Ecto neural progenitor cell (in vitro differentiated cells): ENCODE results near the gene DENND1A.

Experiments
- DNase-seq: peaks from one replicate; pipeline ENCODE4 v3.0.0-alpha.2; 2018; ENCODE audit warnings: low spot score

DENND1A gene

GRCh38 chr9:123487944-123488548 lies 441.9 kb downstream of the DENND1A start:
- no peak for DNase-seq

GRCh38 chr9:123486431-123486830 lies 443.5 kb downstream of the DENND1A start:
- DNase-seq, result no peak

- DNase-seq, result no peak
Measured at GRCh38 chr9:123485216-123485615, 444.7 kb downstream of the DENND1A start.

- DNase-seq, result no peak
Measured at GRCh38 chr9:123484130-123484529, 445.8 kb downstream of the DENND1A start.

- no peak for DNase-seq
Measured at GRCh38 chr9:123483191-123483803, 446.6 kb downstream of the DENND1A start.

GRCh38 chr9:123482295-123482968 lies 447.5 kb downstream of the DENND1A start:
- no peak for DNase-seq

- no peak for DNase-seq
Measured at GRCh38 chr9:123481209-123481865, 448.6 kb downstream of the DENND1A start.

- no peak for DNase-seq
Measured at GRCh38 chr9:123480791-123481190, 449.1 kb downstream of the DENND1A start.

GRCh38 chr9:123480096-123480495 lies 449.8 kb downstream of the DENND1A start:
- no peak for DNase-seq

GRCh38 chr9:123478967-123479602 lies 450.8 kb downstream of the DENND1A start:
- DNase-seq, result no peak

- no peak for DNase-seq
Measured at GRCh38 chr9:123478160-123478559, 451.8 kb downstream of the DENND1A start.

- DNase-seq, result no peak
Measured at GRCh38 chr9:123475407-123475806, 454.5 kb downstream of the DENND1A start.

GRCh38 chr9:123472862-123473614 lies 456.9 kb downstream of the DENND1A start:
- no peak for DNase-seq

GRCh38 chr9:123471843-123472570 lies 457.9 kb downstream of the DENND1A start:
- DNase-seq, result no peak

GRCh38 chr9:123470991-123471770 lies 458.7 kb downstream of the DENND1A start:
- no peak for DNase-seq

- DNase-seq, result no peak
Measured at GRCh38 chr9:123470121-123470782, 459.7 kb downstream of the DENND1A start.

GRCh38 chr9:123469282-123469681 lies 460.6 kb downstream of the DENND1A start:
- no peak for DNase-seq

GRCh38 chr9:123468541-123468940 lies 461.4 kb downstream of the DENND1A start:
- no peak for DNase-seq

GRCh38 chr9:123465304-123465703 lies 464.6 kb downstream of the DENND1A start:
- no peak for DNase-seq

- no peak for DNase-seq
Measured at GRCh38 chr9:123460091-123460490, 469.8 kb downstream of the DENND1A start.
